Measurements from ENCODE around the gene CAMK4. TPM values are rescaled to one million over a fixed set of nuclear protein-coding genes. Genes with fewer than 3 reads are reported as not detected.

The CAMK4 gene
- polyA plus RNA-seq, 1 donor (not counting 4 experiments of a cell fraction or from before 2014, with no cell fraction given): 0.45 TPM

GRCh38 chr5:111310711-111311620, 86.8 kb downstream of the CAMK4 start:
- dilution Hi-C loops (cut with MboI; ENCODE audit: extremely low pct_ligation_motif_present, low sequenced_read_pairs): no loop called here
- H3K27ac ChIP-seq (ENCODE audit: control insufficient read depth, insufficient read depth, low read length): no peak overlapping the region
- no peaks in the 10 kb centered on the region for H3K4me1 ChIP-seq (ENCODE audit: control insufficient read depth, extremely low read depth, insufficient read depth, low read length)
- H3K36me3 ChIP-seq (ENCODE audit: control insufficient read depth in 2 of 2, extremely low read depth in 1 of 2, insufficient read depth in 2 of 2, low read length in 2 of 2): no peaks in the 10 kb centered on the region
- FAIRE-seq (no peak), DNase-seq (ENCODE audit: low read depth, low spot score) (no peak)
- H3K9me3 ChIP-seq (ENCODE audit: control insufficient read depth, low read depth, low read length): no peaks in the 10 kb centered on the region
- no peaks in the 10 kb centered on the region for H4K20me1 ChIP-seq (ENCODE audit: control insufficient read depth, extremely low read depth, insufficient read depth, low read length)
- H3K9ac ChIP-seq (ENCODE audit: control insufficient read depth, extremely low read depth, insufficient read depth, low read length): no peak overlapping the region
- no peak overlapping the region for H2AFZ ChIP-seq (ENCODE audit: control insufficient read depth, low read length)
- TF ChIP-seq CTCF (optimal IDR thresholded peaks at IDR 0.05 in 1 of 3, IDR thresholded peaks at IDR 0.05 in 1 of 3, conservative IDR thresholded peaks at IDR 0.05 in 1 of 3; ENCODE audit: extremely low read depth in 1 of 3, insufficient read depth in 2 of 3, low read length in 3 of 3) (no peak), EZH2 (IDR thresholded peaks at IDR 0.05; ENCODE audit: low read length) (no peak)
- no peaks in the 10 kb centered on the region for H3K9me1 ChIP-seq (ENCODE audit: control insufficient read depth, extremely low read depth, insufficient read depth, low read length)
- H3K27me3 ChIP-seq (ENCODE audit: control insufficient read depth, extremely low read depth, insufficient read depth, low read length): no peaks in the 10 kb centered on the region
- no peak overlapping the region for H3K4me2 ChIP-seq (ENCODE audit: control insufficient read depth, extremely low read depth, insufficient read depth, low read depth, low read length)
- H3K79me2 ChIP-seq (ENCODE audit: control insufficient read depth, insufficient read depth, low read length): no peaks in the 10 kb centered on the region
- H3K4me3 ChIP-seq (ENCODE audit: control insufficient read depth in 2 of 3, extremely low read depth in 1 of 3, insufficient read depth in 2 of 3, low read depth in 1 of 3, low read length in 3 of 3): no peak overlapping the region

- Histone ChIP-seq H3K79me2 (ENCODE audit: control insufficient read depth, insufficient read depth, low read length) (no peaks in the 10 kb centered on the region), H3K4me1 (ENCODE audit: control insufficient read depth, extremely low read depth, insufficient read depth, low read length) (no peaks in the 10 kb centered on the region), H3K9ac (ENCODE audit: control insufficient read depth, extremely low read depth, insufficient read depth, low read length) (no peak overlapping the region), H3K27ac (ENCODE audit: control insufficient read depth, insufficient read depth, low read length) (no peak overlapping the region), H3K4me3 (ENCODE audit: control insufficient read depth in 2 of 3, extremely low read depth in 1 of 3, insufficient read depth in 2 of 3, low read depth in 1 of 3, low read length in 3 of 3) (no peak overlapping the region), H3K9me1 (ENCODE audit: control insufficient read depth, extremely low read depth, insufficient read depth, low read length) (no peaks in the 10 kb centered on the region), H3K9me3 (ENCODE audit: control insufficient read depth, low read depth, low read length) (no peaks in the 10 kb centered on the region), H2AFZ (ENCODE audit: control insufficient read depth, low read length) (no peak overlapping the region), H3K4me2 (ENCODE audit: control insufficient read depth, extremely low read depth, insufficient read depth, low read depth, low read length) (no peak overlapping the region), H4K20me1 (ENCODE audit: control insufficient read depth, extremely low read depth, insufficient read depth, low read length) (no peaks in the 10 kb centered on the region), H3K36me3 (ENCODE audit: control insufficient read depth in 2 of 2, extremely low read depth in 1 of 2, insufficient read depth in 2 of 2, low read length in 2 of 2) (no peaks in the 10 kb centered on the region), H3K27me3 (ENCODE audit: control insufficient read depth, extremely low read depth, insufficient read depth, low read length) (no peaks in the 10 kb centered on the region)
- dilution Hi-C loops (cut with MboI; ENCODE audit: extremely low pct_ligation_motif_present, low sequenced_read_pairs): no loop called here
- DNase-seq (ENCODE audit: low read depth, low spot score) (no peak), FAIRE-seq (no peak)
- TF ChIP-seq EZH2 (IDR thresholded peaks at IDR 0.05; ENCODE audit: low read length) (no peak), CTCF (optimal IDR thresholded peaks at IDR 0.05 in 1 of 3, IDR thresholded peaks at IDR 0.05 in 1 of 3, conservative IDR thresholded peaks at IDR 0.05 in 1 of 3; ENCODE audit: extremely low read depth in 1 of 3, insufficient read depth in 2 of 3, low read length in 3 of 3) (no peak)
These were observed 87.5 kb downstream of the CAMK4 start for GRCh38 chr5:111311666-111312065.

Data from keratinocyte (primary cell).